Loucy (cell line): ENCODE measurements around the gene CUL5.

Experiments
- CTCF ChIP-seq: fragments of 200-600 bp; sonication (generic); conservative IDR thresholded peaks from 2 replicates; pipeline ENCODE4 v1.5.1; 2014; ENCODE audit warnings: mild to moderate bottlenecking, antibody characterized with exemption, low read length
- EZH2phosphoT487 ChIP-seq: fragments of 200-600 bp; IDR thresholded peaks from 2 replicates; pipeline ENCODE4 v1.6.1; 2018; ENCODE audit warnings: antibody characterized with exemption, mild to moderate bottlenecking, moderate library complexity, borderline replicate concordance

- no peak for TF ChIP-seq EZH2phosphoT487
- no peak for TF ChIP-seq CTCF
Observed at GRCh38 chr11:108009497-108010370, 1.0 kb downstream of the CUL5 start.
